Tibial artery (tissue), 4 donors: Measurements from ENCODE around the gene MTHFD1.
A peak's percentile ranks its signal among the peaks of the same experiment; 100 is the strongest.

Source experiments
- DNase-seq, 2 donors: peaks; one replicate each; pipeline ENCODE4 v3.0.0-alpha.2; 2019
- H3K27ac ChIP-seq, 2 donors: fragments of 200-600 bp; sonication (generic) in 1 of 2; 1 replicate in 1 of 2; 2 replicates in 1 of 2; pipeline ENCODE4 v1.5.1; 2018 to 2019; ENCODE audit warnings: mild to moderate bottlenecking in 1 of 2
- H3K27me3 ChIP-seq, 2 donors: fragments of 200-600 bp; sonication (generic) in 1 of 2; one replicate each; pipeline versions ENCODE4 v1.5.1 to v1.6.0; 2016 to 2019
- H3K36me3 ChIP-seq, 3 donors: fragments of 200-600 bp; sonication (generic) in 2 of 3; one replicate each; pipeline ENCODE4 v1.5.1; 2016 to 2019; ENCODE audit warnings: mild to moderate bottlenecking in 2 of 3
- H3K4me1 ChIP-seq, 4 donors: fragments of 200-600 bp; sonication (generic) in 2 of 4; 1 replicate in 3 of 4; 2 replicates in 1 of 4; pipeline ENCODE4 v1.5.1; 2016 to 2019
- H3K4me3 ChIP-seq, 2 donors: fragments of 200-600 bp; sonication (generic) in 1 of 2; 1 replicate in 1 of 2; 2 replicates in 1 of 2; pipeline ENCODE4 v1.5.1; 2018 to 2019; ENCODE audit warnings: mild to moderate bottlenecking in 2 of 2
- H3K9me3 ChIP-seq, 3 donors: fragments of 200-600 bp; sonication (generic) in 1 of 3; one replicate each; pipeline ENCODE4 v1.5.1; 2016 to 2019
- CTCF ChIP-seq, 2 experiments: fragments of 200-600 bp in 1 of 2; fragments of 450-650 bp in 1 of 2; IDR thresholded peaks; one replicate each; pipeline ENCODE4 v1.5.1; 2017 to 2019; ENCODE audit warnings: antibody characterized with exemption in 2 of 2, mild to moderate bottlenecking in 1 of 2, moderate library complexity in 1 of 2
- intact Hi-C: fragments of 100-400 bp; cut with DNase I; formaldehyde crosslinking; loops from one replicate; pipeline ENCODE4 v1.15.0; 2023; ENCODE audit warnings: low total_unique reads

MTHFD1 gene

GRCh38 chr14:64474698-64475097, 86.5 kb downstream of the MTHFD1 start:
- Histone ChIP-seq H3K9me3 (no peaks in the 10 kb centered on the region), H3K4me1 (no peaks in the 10 kb centered on the region), H3K27me3 (no peaks in the 10 kb centered on the region), H3K36me3 (no peaks in the 10 kb centered on the region), H3K4me3 (no peak overlapping the region), H3K27ac (no peak overlapping the region)
- DNase-seq = no peak
- TF ChIP-seq CTCF (IDR thresholded peaks at IDR 0.05) = no peak
- intact Hi-C loops = loop anchor here (5.0 kb wide), 2 partner anchors 42 to 132 kb away; no protein-coding TSS in a partner anchor

DNA sequence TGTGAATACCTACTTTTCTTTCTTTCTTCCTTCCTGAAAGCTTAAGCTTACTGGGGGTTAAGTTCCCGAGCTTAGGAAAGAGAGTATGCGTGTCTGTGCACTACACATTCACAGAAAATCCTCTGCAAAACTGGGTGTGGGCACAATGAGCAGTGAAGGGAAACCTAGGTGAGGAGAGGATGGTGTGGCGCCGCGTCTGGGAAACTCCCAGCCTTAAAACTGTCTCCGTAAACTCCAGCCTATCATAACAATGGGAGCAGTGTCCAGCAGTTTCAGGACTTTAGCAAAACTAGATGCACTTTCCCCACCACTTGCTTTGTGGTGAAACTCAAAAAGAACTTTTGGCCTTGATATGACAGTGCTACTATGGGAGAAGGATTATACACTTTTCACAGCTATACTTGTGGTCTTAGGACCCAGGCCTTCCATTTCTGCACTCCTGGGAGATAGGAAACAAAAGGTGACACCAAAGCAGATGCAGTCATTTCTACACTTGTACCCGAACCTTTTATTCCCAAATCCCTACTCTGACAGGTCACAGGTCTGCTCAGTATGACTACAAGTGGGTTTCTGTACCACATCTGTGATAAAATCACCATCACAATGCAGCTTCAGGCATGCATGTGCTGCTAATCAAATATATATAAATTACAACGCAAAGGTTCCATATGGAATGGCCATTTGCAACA, 87.6 kb downstream of the MTHFD1 start:
- TF ChIP-seq CTCF (IDR thresholded peaks at IDR 0.05) = no peak
- Histone ChIP-seq H3K27ac (no peak overlapping the region), H3K27me3 (no peaks in the 10 kb centered on the region), H3K9me3 (no peaks in the 10 kb centered on the region), H3K4me1 (no peaks in the 10 kb centered on the region), H3K4me3 (no peak overlapping the region), H3K36me3 (no peaks in the 10 kb centered on the region)
- no peak for DNase-seq
- intact Hi-C loops = loop anchor here (5.0 kb wide), 2 partner anchors 43 to 133 kb away; no protein-coding TSS in a partner anchor

DNA sequence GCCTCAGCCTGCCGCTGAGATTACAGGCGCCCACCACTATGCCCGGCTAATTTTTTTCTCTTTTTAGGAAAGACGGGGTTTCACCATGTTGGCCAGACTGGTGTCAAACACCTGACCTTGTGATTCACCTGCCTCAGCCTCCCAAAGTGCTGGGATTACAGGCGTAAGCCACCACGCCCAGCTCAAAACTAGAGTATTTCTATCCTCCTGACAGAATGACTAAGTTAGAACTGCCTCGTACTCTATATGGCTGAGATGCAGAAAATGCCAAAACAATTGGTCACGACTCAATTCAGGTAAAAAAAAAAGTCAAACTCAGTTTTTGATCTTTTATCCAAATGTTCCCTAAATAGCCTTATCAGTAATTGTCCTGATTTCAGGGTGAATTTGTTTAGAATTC, 88.3 kb downstream of the MTHFD1 start:
- TF ChIP-seq CTCF (IDR thresholded peaks at IDR 0.05) = no peak
- no peaks in the 10 kb centered on the region for H3K9me3 ChIP-seq
- H3K27me3 ChIP-seq = no peaks in the 10 kb centered on the region
- no peak overlapping the region for H3K4me3 ChIP-seq
- no peak for DNase-seq
- H3K36me3 ChIP-seq = no peaks in the 10 kb centered on the region
- no peak overlapping the region for H3K27ac ChIP-seq
- intact Hi-C loops = loop anchor here (5.0 kb wide), 2 partner anchors 44 to 134 kb away; no protein-coding TSS in a partner anchor
- no peaks in the 10 kb centered on the region for H3K4me1 ChIP-seq

DNA sequence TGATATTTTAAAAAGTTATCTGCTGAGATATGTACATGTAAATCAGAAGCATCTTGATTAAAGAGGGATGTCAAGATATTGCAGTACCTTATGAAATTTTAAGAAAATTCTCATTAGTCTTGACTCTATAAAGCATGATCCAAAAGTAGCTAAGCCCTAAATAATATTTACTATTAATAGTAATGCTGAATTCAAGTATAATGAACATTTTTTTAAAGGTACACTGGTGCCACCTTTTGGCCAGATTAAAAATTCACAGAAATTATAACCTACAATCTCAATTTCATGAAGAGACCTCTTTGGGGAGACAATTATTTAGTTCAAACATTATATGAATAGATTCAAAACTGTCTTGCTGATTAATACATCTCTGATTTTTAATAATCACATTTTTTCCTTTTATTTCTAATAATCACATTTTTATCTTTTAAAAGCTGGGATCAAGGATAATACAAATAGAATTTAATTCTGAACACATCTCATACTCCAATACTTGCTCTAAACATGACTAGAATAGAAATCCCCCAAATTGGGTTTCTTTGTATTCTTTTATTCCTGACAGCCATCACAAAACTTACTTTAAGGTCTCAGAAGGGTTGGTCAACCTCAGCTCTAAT, 90.6 kb downstream of the MTHFD1 start:
- Histone ChIP-seq H3K36me3 (no peaks in the 10 kb centered on the region), H3K4me1 (no peaks in the 10 kb centered on the region), H3K9me3 (no peaks in the 10 kb centered on the region), H3K27ac (no peak overlapping the region), H3K4me3 (no peak overlapping the region), H3K27me3 (no peaks in the 10 kb centered on the region)
- TF ChIP-seq CTCF (IDR thresholded peaks at IDR 0.05) = peak; percentile 46 to 52
- no peak for DNase-seq
- intact Hi-C loops = loop anchor here (5.0 kb wide), 2 partner anchors 46 to 136 kb away; no protein-coding TSS in a partner anchor

DNA sequence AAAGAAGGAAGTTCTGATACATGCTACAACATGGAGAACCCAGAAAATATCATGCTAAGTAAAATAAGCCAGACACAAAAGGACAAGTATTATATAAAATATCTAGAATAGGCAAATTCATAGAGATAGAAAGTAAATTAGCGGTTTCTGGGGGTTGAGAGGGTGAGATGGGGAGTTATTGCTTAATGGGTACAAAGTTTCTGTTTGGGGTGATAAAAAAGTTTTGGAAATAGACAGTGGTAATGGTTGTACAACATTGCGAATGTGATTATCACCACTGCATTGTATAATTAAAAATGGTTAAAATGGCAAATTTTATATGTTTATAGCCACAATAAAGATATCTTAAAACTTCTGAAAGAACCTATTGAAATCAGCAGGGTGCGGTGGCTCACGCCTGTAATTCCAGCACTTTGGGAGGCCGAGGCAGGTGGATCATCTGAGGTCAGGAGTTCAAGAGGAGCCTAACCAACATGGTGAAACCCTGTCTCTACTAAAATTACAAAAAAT, 100.5 kb downstream of the MTHFD1 start:
- DNase-seq = no peak
- Histone ChIP-seq H3K4me1 (no peaks in the 10 kb centered on the region), H3K36me3 (peaks cover 21 to 57% (median 44%) of the 10 kb centered on the region in 3 donors), H3K27ac (no peak overlapping the region), H3K27me3 (no peaks in the 10 kb centered on the region), H3K4me3 (no peak overlapping the region), H3K9me3 (no peaks in the 10 kb centered on the region)
- intact Hi-C loops = no loop called here
- no peak for TF ChIP-seq CTCF (IDR thresholded peaks at IDR 0.05)
